Anterior cingulate cortex (tissue), 58 donors: Measurements from ENCODE around the gene SLC16A5.
"Not testable (repeated sequence)": the region's sequence is repeated elsewhere in the genome, so short reads cannot be mapped to it uniquely, and the experiment has no call there.

Experiments
- DNase-seq, 58 donors: peaks; one replicate each; lab custom pipeline; 2025; lab: John Stamatoyannopoulos, UW

SLC16A5 gene

GRCh38 chr17:75063201-75063600 lies 24.6 kb upstream of the SLC16A5 start:
- DNase-seq: peak in 4 of 58 donors; percentile 5 to 21 (median 10)

GRCh38 chr17:75063626-75064025 lies 24.1 kb upstream of the SLC16A5 start:
- DNase-seq: no peak

DNA sequence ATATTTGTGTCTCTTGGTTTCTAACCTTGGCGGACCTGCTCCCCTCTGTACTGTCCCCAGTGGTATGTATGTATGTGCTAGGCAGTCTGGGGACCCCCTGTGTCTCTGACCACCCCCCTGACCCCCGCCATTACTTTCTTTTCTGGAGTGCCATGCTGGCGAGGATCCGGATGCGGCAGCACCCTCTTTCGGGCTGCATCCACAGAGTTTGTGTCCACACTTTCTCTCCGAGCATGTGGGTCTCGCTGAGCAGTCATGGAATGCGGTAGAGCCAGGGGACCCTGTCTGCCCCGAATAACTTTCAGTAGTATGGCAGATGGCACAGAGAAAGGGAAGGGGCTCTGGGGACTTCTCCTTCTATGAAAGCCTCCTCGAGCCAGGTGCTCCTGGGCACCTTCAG lies 23.7 kb upstream of the SLC16A5 start:
- no peak for DNase-seq

DNA sequence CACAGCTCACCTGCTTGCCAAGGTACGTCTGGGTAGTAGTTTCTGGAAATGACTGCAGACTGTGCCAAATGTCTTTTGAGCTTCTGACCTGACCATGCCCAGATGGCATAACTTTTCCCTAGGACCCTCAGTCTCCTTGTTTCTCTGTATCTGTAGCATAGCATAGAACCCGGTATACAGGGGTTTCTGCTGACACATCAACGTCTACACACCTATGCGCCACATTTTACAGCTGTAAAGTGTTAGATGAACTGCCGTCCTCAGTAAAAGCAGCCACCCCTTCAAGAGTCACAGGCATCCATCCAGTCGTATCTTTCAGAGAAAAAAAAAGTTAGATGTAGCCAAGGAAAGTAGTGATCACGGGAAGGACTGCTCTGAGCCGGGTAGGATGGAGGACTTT lies 23.3 kb upstream of the SLC16A5 start:
- DNase-seq: no peak

- DNase-seq: no peak
These were observed 22.7 kb upstream of the SLC16A5 start for GRCh38 chr17:75064867-75065561.

GRCh38 chr17:75065562-75066151 lies 22.1 kb upstream of the SLC16A5 start:
- no peak for DNase-seq

DNA sequence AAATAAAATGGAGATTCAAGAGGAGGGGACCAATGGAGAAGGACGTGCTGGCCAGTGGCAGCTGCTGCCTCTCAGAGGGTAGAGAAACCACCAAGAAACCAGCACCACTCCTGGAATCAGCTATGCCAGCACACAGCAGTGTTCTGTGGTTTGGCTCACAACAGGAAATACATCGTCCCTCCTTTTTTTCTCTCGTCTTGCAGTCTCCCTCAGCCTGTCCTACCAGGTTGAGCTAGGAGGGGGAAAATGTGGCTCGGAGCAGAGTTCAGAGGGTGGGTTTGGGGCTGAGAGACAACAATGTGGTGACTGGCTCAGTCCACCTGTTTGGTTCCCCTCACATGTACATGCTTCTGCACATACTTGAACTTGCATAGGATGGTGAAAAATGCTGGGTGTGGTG lies 19.9 kb upstream of the SLC16A5 start:
- no peak for DNase-seq

DNA sequence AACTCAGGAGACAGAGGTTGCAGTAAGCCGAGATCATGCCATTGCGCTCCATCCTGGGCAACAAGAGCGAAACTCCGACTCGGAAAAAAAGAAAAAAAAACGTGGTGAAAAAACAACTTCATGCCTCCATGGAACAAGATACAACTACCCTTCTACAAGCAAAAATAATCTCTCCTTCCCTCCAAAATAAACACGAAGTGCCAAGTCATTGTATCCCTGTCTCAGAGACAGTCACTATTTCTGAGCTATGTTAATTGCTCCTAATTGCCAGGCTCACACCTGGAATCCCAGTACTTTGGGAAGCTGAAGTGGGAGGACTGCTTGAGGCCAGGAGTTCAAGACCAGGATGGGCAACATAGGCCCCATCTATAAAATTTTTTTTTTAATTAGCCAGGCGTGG lies 19.0 kb upstream of the SLC16A5 start:
- DNase-seq: no peak

- no peak for DNase-seq
These were observed 18.0 kb upstream of the SLC16A5 start for GRCh38 chr17:75069783-75070182.

- not testable (repeated sequence) for DNase-seq
These were observed 16.1 kb upstream of the SLC16A5 start for GRCh38 chr17:75071478-75072271.

DNA sequence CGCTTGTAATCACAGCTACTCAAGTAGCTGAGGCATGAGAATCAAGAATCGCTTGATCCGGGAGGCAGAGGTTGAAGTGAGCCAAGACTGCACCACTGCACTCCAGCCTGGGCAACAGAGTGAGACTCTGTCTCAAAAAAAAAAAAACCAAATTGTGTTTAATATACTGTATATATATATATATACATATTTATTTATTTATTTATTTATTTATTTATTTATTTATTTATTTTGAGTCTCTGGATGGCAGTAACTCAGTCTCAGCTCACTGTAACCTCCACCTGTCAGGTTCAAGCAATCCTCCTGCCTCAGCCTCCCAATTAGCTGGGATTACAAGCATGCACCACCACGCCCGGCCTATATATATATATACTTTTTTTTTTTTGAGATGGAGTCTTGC lies 14.8 kb upstream of the SLC16A5 start:
- not testable (repeated sequence) for DNase-seq

DNA sequence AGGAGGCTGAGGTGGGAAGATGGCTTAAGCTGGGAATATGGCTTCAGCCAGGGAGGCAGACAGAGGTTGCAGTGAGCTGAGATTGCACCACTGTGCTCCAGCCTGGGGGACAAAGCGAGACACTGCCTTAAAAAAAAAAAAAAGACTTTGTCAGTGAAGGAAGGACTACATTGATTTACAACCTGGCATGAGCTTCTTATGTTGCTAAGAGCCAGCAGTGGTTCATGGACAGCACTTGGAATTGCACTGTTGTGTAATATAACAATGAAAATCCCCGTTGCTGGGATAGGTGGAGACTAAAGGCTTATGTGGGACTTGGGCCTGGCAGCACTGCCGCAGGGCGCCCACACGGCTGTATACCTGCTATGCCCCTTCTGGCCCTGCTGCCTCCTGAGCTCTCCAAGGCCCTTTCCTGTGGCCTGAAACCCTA lies 14.1 kb upstream of the SLC16A5 start:
- no peak for DNase-seq

DNA sequence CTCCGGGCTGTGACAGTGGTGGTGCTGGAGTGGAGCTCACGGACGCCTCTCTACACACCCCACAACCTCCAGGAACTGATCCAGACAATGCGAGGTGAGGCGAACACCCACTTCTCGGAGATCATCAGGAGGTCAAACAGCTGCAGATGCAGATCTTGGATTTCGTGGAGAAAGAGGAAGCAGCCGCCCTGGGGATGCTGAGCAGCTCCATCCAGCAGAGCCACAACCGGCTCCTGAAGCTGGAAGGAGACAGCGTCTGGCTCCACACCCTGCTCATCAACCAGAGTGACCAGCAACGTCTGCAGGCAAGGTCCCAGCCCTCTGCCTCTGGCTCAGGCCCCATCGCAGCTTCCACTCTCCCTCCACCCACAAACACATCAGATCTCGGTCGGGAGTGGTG lies 13.2 kb upstream of the SLC16A5 start:
- no peak for DNase-seq

- DNase-seq: no peak
These were observed 12.0 kb upstream of the SLC16A5 start for GRCh38 chr17:75075597-75076336.

DNA sequence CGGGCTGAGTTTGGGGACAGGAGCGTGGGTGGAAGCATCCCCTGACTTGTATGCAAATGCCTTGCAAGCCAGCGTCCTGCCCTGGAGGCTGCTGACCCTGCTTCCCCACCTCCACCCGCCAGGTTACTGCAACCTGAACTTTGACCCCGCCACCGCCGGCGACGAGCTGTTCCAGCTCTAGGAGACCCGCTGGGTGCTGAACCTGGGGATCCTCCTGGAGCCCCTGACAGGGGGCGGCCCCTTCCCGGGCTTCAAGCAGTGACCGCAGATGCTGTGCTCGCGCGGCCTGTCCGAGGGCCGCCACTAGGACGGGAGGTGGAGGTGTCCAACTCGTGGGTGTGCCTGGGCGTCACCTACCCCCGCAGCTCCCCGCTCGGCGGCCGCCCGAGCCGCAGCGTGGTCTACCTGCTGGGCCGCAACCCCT lies 10.7 kb upstream of the SLC16A5 start:
- DNase-seq: peak in 2 of 58 donors; percentile 10 to 60

DNA sequence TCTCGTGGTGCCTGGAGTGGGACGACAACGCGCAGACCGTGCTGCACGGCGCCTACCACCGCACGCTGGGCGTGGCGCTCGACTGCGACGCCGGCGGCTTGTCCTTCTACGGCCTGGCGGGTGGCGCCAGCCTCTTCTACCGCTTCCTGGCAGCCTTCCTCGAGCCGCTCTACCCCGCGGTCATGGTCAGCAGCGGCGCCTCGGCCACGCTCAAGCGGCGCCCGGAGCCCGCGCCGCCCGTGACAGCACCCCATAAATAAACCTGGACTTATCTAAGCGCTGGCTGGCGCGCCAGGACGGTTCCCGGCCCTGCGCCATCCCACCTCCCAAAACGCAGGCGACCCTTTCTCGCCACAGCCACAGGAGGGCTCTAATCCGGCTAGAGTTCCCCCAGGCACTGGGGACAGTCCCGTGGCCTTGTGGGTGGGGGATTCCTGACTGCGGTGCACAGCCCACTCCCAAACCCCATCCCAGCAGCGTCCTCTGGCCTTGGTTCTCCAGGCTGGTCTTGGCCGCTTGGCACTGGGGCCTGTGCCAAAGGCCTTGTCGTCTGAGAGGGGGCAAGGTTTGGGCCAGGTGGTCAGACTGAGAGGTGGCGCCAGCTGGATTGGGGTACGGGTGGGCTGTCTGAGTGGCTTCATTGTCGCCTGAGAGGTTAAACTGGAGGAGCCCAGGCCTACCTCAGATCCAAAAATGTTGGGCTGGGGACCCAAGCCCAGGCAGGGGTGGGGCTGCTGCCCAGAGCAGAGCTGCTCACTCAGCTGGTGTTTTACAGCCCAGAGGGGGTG lies 10.1 kb upstream of the SLC16A5 start:
- peak in 39 of 58 donors; percentile 5 to 69 (median 41) for DNase-seq

DNA sequence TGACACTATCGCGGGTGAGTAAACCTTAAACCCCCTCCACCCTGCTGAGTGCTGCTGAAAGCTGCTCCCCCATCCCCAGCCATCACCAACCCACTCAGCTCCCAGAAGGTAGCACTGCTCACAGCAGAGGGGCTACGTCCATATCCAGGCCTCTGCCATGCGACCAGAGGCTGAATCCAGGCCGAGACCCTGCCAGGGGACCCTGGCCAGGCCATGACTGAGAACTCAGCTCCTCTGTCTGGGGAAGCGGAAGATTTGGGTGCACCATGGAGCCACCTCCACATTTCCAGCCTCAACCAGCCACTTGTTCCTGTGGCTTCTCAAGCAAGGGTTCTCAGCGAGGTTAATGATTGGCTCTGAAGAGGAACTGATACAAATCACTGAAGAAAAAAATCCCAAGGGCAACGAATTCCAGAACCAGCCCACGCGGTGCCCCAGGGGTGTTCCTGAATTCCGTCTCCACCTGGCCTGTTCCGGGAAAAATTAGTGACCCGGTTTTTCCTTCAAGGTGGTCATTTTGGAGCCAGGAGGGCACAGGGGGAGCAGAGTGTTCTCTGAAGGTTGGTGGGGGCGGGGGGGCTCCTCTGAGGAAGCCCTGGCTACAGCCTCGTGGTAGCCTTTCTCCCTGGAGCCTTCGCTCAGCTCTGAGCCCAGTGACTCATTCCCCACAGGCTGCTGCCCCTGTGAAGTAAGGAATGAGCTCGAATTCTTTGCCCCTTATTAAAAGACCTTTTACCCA lies 9.3 kb upstream of the SLC16A5 start:
- no peak for DNase-seq

GRCh38 chr17:75079023-75079373 lies 8.8 kb upstream of the SLC16A5 start:
- DNase-seq: no peak
